22Rv1 (cell line): Measurements from ENCODE around the gene SLC2A1.

Experiments used
- CTCF ChIP-seq: fragments of 450-650 bp; IDR thresholded peaks from 2 replicates; pipeline ENCODE4 v1.5.1; 2017; ENCODE audit warnings: mild to moderate bottlenecking
- ZFX ChIP-seq: fragments of 450-650 bp; IDR thresholded peaks from 2 replicates; pipeline ENCODE4 v1.6.1; 2017; ENCODE audit warnings: antibody characterized with exemption, borderline replicate concordance

- TF ChIP-seq CTCF (peak; percentile 80), ZFX (no peak)
These were observed 35.8 kb downstream of the SLC2A1 start for GRCh38 chr1:42922687-42923366.
